KMS-11 (cell line): ENCODE results near the gene DLGAP1.

ENCODE experiments used
- H2AFZ ChIP-seq: fragments of 200-600 bp; sonication (generic); 2 replicates; pipeline ENCODE4 v1.6.1; 2016; ENCODE audit warnings: antibody characterized with exemption, mixed run types, low read depth
- H3K27ac ChIP-seq: fragments of 200-600 bp; sonication (generic); 2 replicates; pipeline ENCODE4 v1.6.1; 2016; ENCODE audit warnings: mild to moderate bottlenecking, mixed run types
- H3K27me3 ChIP-seq: fragments of 200-600 bp; sonication (generic); 2 replicates; pipeline ENCODE4 v1.6.1; 2017; ENCODE audit warnings: mild to moderate bottlenecking, low read depth, mixed run types, moderate library complexity; ENCODE audit not compliant: insufficient read depth
- H3K36me3 ChIP-seq: fragments of 200-600 bp; sonication (generic); 2 replicates; pipeline ENCODE4 v1.6.1; 2017; ENCODE audit warnings: mild to moderate bottlenecking, mixed run types; ENCODE audit not compliant: insufficient read depth
- H3K4me1 ChIP-seq: fragments of 200-600 bp; sonication (generic); 2 replicates; pipeline ENCODE4 v1.6.1; 2016; ENCODE audit warnings: mild to moderate bottlenecking, low read depth, mixed run types; ENCODE audit not compliant: poor library complexity, severe bottlenecking
- H3K4me2 ChIP-seq: fragments of 200-600 bp; sonication (generic); 2 replicates; pipeline ENCODE4 v1.7.0; 2016; ENCODE audit warnings: mild to moderate bottlenecking, mixed run types
- H3K4me3 ChIP-seq: fragments of 200-600 bp; sonication (generic); IDR thresholded peaks from 2 replicates; pipeline ENCODE4 v1.6.1; 2017; ENCODE audit warnings: low read depth, low read length, mixed read lengths; ENCODE audit not compliant: insufficient read depth
- H3K79me2 ChIP-seq: fragments of 200-600 bp; sonication (generic); 2 replicates; pipeline ENCODE4 v1.6.1; 2016; ENCODE audit warnings: low read depth, mixed run types; ENCODE audit not compliant: insufficient read depth
- H3K9ac ChIP-seq: fragments of 200-600 bp; sonication (generic); 2 replicates; pipeline ENCODE4 v1.6.1; 2016; ENCODE audit warnings: mild to moderate bottlenecking, mixed run types
- H4K20me1 ChIP-seq: fragments of 200-600 bp; sonication (generic); 2 replicates; pipeline ENCODE4 v1.6.1; 2016; ENCODE audit warnings: mild to moderate bottlenecking, mixed run types; ENCODE audit not compliant: insufficient read depth
- CTCF ChIP-seq: fragments of 200-600 bp; sonication (generic); conservative IDR thresholded peaks from 2 replicates; pipeline ENCODE4 v1.6.1; 2017; ENCODE audit warnings: low read depth, mild to moderate bottlenecking, antibody characterized with exemption, low read length, moderate library complexity, mixed read lengths

Gene DLGAP1

GRCh38 chr18:3921826-3922225, 533.3 kb downstream of the DLGAP1 start:
- Histone ChIP-seq H3K27me3 (no peaks in the 10 kb centered on the region), H3K4me2 (no peak overlapping the region), H3K79me2 (no peaks in the 10 kb centered on the region), H3K36me3 (no peaks in the 10 kb centered on the region), H3K4me1 (no peaks in the 10 kb centered on the region), H3K9ac (no peak overlapping the region), H2AFZ (no peak overlapping the region), H4K20me1 (no peaks in the 10 kb centered on the region), H3K4me3 (no peak overlapping the region), H3K27ac (no peak overlapping the region)
- no peak for TF ChIP-seq CTCF

GRCh38 chr18:3920832-3921231, 534.3 kb downstream of the DLGAP1 start:
- no peaks in the 10 kb centered on the region for H3K79me2 ChIP-seq
- H3K4me3 ChIP-seq = no peak overlapping the region
- no peak overlapping the region for H3K4me2 ChIP-seq
- H4K20me1 ChIP-seq = no peaks in the 10 kb centered on the region
- H3K36me3 ChIP-seq = no peaks in the 10 kb centered on the region
- no peak overlapping the region for H3K27ac ChIP-seq
- no peaks in the 10 kb centered on the region for H3K27me3 ChIP-seq
- no peak for TF ChIP-seq CTCF
- H3K9ac ChIP-seq = no peak overlapping the region
- no peak overlapping the region for H2AFZ ChIP-seq
- H3K4me1 ChIP-seq = peaks cover 2% of the 10 kb centered on the region

- Histone ChIP-seq H3K27me3 (no peaks in the 10 kb centered on the region), H2AFZ (no peak overlapping the region), H3K27ac (no peak overlapping the region), H3K4me3 (no peak overlapping the region), H3K4me1 (peaks cover 15% of the 10 kb centered on the region), H3K79me2 (no peaks in the 10 kb centered on the region), H4K20me1 (no peaks in the 10 kb centered on the region), H3K36me3 (no peaks in the 10 kb centered on the region), H3K9ac (no peak overlapping the region), H3K4me2 (no peak overlapping the region)
- TF ChIP-seq CTCF = no peak
These were observed 535.6 kb downstream of the DLGAP1 start for GRCh38 chr18:3919396-3920061.

GRCh38 chr18:3916082-3916481, 539.0 kb downstream of the DLGAP1 start:
- H3K4me2 ChIP-seq = no peak overlapping the region
- H3K4me3 ChIP-seq = no peak overlapping the region
- TF ChIP-seq CTCF = no peak
- no peaks in the 10 kb centered on the region for H3K36me3 ChIP-seq
- H3K27me3 ChIP-seq = no peaks in the 10 kb centered on the region
- no peaks in the 10 kb centered on the region for H3K79me2 ChIP-seq
- no peak overlapping the region for H3K9ac ChIP-seq
- no peaks in the 10 kb centered on the region for H4K20me1 ChIP-seq
- H3K4me1 ChIP-seq = peaks cover 38% of the 10 kb centered on the region
- H2AFZ ChIP-seq = no peak overlapping the region
- no peak overlapping the region for H3K27ac ChIP-seq
